Measurements from ENCODE around the gene GHRL.

GHRL gene

DNA sequence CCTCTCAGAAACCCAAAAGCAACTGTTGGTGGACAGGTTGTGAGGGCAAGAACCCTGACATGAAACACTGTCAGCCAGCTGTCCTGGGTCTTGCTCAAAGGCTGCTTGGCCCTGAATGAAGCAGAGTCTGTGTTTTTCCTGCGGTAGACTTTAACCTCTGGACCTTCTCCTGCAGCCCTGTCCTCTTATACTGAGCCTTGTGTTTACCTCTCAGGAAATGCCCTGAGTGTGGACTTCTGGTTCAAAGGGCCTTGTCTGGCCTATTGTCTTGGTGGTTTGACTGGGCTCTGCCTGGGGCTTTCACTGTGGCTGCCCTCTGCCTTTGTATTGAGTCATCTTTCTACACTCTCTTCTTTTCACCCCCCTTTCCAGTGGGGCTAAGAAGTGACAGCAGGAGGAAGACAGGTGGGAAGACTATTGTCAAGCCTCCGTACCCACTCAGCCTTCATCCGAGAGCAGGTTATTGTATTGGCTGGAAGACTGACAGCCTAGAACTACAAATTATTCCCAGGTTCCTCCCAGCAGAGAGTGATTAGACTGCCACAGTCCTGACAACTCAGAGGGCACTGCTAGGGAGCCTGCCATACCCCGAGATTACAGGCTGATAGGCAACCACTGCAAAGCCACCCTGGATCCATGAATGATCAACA lies 24.7 kb upstream of the GHRL start:
- TF ChIP-seq MYC (IDR thresholded peaks at IDR 0.05; ENCODE audit: low read depth, low read length) (no peak), POLR2A (IDR thresholded peaks at IDR 0.05; ENCODE audit: extremely low read depth, insufficient read length) (no peak), MAX (IDR thresholded peaks at IDR 0.05; ENCODE audit: low read depth, low read length) (no peak)
- TF ChIP-seq, protein P1, sequence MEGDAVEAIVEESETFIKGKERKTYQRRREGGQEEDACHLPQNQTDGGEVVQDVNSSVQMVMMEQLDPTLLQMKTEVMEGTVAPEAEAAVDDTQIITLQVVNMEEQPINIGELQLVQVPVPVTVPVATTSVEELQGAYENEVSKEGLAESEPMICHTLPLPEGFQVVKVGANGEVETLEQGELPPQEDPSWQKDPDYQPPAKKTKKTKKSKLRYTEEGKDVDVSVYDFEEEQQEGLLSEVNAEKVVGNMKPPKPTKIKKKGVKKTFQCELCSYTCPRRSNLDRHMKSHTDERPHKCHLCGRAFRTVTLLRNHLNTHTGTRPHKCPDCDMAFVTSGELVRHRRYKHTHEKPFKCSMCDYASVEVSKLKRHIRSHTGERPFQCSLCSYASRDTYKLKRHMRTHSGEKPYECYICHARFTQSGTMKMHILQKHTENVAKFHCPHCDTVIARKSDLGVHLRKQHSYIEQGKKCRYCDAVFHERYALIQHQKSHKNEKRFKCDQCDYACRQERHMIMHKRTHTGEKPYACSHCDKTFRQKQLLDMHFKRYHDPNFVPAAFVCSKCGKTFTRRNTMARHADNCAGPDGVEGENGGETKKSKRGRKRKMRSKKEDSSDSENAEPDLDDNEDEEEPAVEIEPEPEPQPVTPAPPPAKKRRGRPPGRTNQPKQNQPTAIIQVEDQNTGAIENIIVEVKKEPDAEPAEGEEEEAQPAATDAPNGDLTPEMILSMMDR (IDR thresholded peaks at IDR 0.05; ENCODE audit: low read depth, low read length) = no peak
- DNase-seq (ENCODE audit: low read depth) = no peak
- H3K4me3 ChIP-seq (ENCODE audit: low read depth, low read length) = no peak overlapping the region

DNA sequence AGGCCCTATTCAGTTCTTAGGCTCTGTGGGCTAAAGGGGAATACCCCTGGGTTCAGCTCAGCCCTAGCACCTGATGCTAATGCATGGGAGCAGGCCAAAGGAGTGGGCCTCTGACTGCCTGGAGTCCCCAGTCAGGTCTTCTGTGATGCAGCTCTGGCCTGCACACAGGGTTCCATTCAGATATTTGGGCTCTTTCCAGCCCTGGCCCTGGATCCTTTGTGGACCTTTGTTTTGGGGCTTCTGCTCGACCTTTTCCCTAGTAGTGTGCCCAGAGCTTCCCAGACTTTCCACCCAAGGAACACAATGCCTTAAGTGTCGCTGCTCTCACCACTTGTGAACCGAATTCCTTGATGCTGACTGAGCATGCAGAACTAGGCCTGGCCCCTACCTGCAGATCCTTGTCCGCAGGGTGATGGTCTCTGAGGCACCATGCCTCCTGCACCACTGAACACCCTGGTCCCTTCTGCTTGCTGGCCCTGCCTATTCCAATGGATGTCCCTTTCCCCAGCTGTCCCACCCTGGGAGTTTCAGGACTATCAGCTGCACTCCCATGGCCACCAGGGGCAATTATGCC lies 23.1 kb upstream of the GHRL start:
- H3K4me3 ChIP-seq (ENCODE audit: low read depth, low read length) = no peak overlapping the region
- TF ChIP-seq, protein P1 (IDR thresholded peaks at IDR 0.05; ENCODE audit: low read depth, low read length) = no peak
- TF ChIP-seq POLR2A (IDR thresholded peaks at IDR 0.05; ENCODE audit: extremely low read depth, insufficient read length) (no peak), MAX (IDR thresholded peaks at IDR 0.05; ENCODE audit: low read depth, low read length) (no peak)
- DNase-seq (ENCODE audit: low read depth) = no peak

DNA sequence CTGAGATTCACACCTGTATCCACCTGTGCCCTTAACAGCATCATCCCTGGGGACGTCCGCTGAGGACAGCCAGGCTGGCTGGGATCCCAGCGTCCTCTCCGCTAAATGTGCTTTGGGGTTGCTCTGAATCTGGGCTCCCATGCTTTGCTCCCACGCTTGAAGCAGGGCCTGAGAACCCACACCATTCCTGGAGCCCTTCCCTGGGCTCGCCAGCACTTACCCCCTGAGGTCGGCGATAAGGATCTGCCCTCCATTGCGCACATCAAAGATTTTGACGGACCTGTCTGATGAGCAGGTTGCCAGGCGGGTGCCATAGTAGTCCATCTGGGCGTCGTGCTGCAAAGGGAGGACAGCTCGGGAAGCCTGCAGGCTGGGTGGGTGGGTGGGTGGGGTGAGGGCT lies 22.4 kb upstream of the GHRL start:
- no peak for DNase-seq (ENCODE audit: low read depth)
- H3K4me3 ChIP-seq (ENCODE audit: low read depth, low read length) = no peak overlapping the region
- TF ChIP-seq, protein P1 (IDR thresholded peaks at IDR 0.05; ENCODE audit: low read depth, low read length) = no peak
- TF ChIP-seq MAX (IDR thresholded peaks at IDR 0.05; ENCODE audit: low read depth, low read length) (no peak), MYC (IDR thresholded peaks at IDR 0.05; ENCODE audit: low read depth, low read length) (no peak), POLR2A (IDR thresholded peaks at IDR 0.05; ENCODE audit: extremely low read depth, insufficient read length) (no peak)

DNA sequence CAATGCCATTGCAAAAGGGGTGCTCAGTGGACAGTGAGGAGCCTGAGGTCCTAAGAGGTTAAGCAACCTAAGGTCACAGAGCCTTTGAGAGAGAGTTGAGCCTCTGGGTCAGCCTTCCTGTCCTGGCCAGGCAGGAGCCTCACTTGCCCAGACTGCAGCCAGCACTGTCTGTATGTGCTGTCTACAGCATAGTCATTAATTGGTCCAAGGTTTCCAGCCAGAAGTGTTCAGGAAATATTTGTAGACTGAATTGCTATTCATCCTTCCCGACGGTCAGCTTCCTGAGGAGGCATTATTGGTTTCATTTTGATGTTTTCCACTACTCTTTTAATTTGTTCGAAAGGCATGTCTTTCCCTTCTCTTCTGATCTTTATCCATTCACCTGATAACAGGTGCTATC lies 20.1 kb upstream of the GHRL start:
- no peak for DNase-seq (ENCODE audit: low read depth)
- TF ChIP-seq MYC (IDR thresholded peaks at IDR 0.05; ENCODE audit: low read depth, low read length) = no peak
- no peak for TF ChIP-seq MAX (IDR thresholded peaks at IDR 0.05; ENCODE audit: low read depth, low read length)
- TF ChIP-seq, protein P1 (IDR thresholded peaks at IDR 0.05; ENCODE audit: low read depth, low read length) = no peak
- no peak for TF ChIP-seq POLR2A (IDR thresholded peaks at IDR 0.05; ENCODE audit: extremely low read depth, insufficient read length)
- no peak overlapping the region for H3K4me3 ChIP-seq (ENCODE audit: low read depth, low read length)

- DNase-seq (ENCODE audit: low read depth) = no peak
- H3K4me3 ChIP-seq (ENCODE audit: low read depth, low read length) = no peak overlapping the region
- TF ChIP-seq MYC (IDR thresholded peaks at IDR 0.05; ENCODE audit: low read depth, low read length) (no peak), POLR2A (IDR thresholded peaks at IDR 0.05; ENCODE audit: extremely low read depth, insufficient read length) (no peak), MAX (IDR thresholded peaks at IDR 0.05; ENCODE audit: low read depth, low read length) (no peak)
- TF ChIP-seq, protein P1 (IDR thresholded peaks at IDR 0.05; ENCODE audit: low read depth, low read length) = no peak
Observed at GRCh38 chr3:10312391-10312790, 19.6 kb upstream of the GHRL start.

All from NB4 (cell line).